NCI-H748 treated with DMSO at 0.1 percent for 48 hours (cell line): ENCODE results near the gene NCOA7.
"Not testable (repeated sequence)": the region's sequence is repeated elsewhere in the genome, so short reads cannot be mapped to it uniquely, and the experiment has no call there.

ENCODE experiments used
- DNase-seq: peaks from one replicate; lab custom pipeline; 2025; lab: John Stamatoyannopoulos, UW

Gene NCOA7

GRCh38 chr6:125869427-125869826 is 78.7 kb downstream of the NCOA7 start:
- no peak for DNase-seq

- peak; percentile 70 for DNase-seq
Measured at GRCh38 chr6:125871365-125871764, 80.6 kb downstream of the NCOA7 start.

- DNase-seq, result no peak
Measured at GRCh38 chr6:125872259-125872921, 81.6 kb downstream of the NCOA7 start.

- no peak for DNase-seq
Measured at GRCh38 chr6:125882243-125882642, 91.5 kb downstream of the NCOA7 start.

- peak; percentile 13 for DNase-seq
Measured at GRCh38 chr6:125884634-125885371, 94.0 kb downstream of the NCOA7 start.

GRCh38 chr6:125886021-125886420 is 95.3 kb downstream of the NCOA7 start:
- DNase-seq, result no peak

GRCh38 chr6:125886914-125887313 is 96.2 kb downstream of the NCOA7 start:
- no peak for DNase-seq

- DNase-seq, result no peak
Measured at GRCh38 chr6:125887372-125887771, 96.6 kb downstream of the NCOA7 start.

- no peak for DNase-seq
Measured at GRCh38 chr6:125888989-125889656, 98.4 kb downstream of the NCOA7 start.

- no peak for DNase-seq
Measured at GRCh38 chr6:125899726-125900182, 109.0 kb downstream of the NCOA7 start.

- DNase-seq, result no peak
Measured at GRCh38 chr6:125904871-125905270, 114.1 kb downstream of the NCOA7 start.

GRCh38 chr6:125906158-125906998 is 115.6 kb downstream of the NCOA7 start:
- DNase-seq, result no peak

GRCh38 chr6:125910527-125910926 is 119.8 kb downstream of the NCOA7 start:
- no peak for DNase-seq

- DNase-seq, result not testable (repeated sequence)
Measured at GRCh38 chr6:125911051-125911451, 120.3 kb downstream of the NCOA7 start.

GRCh38 chr6:125912430-125912829 is 121.7 kb downstream of the NCOA7 start:
- DNase-seq, result not testable (repeated sequence)

GRCh38 chr6:125913145-125913544 is 122.4 kb downstream of the NCOA7 start:
- DNase-seq, result no peak

- DNase-seq, result no peak
Measured at GRCh38 chr6:125913864-125914351, 123.1 kb downstream of the NCOA7 start.

GRCh38 chr6:125918230-125918629 is 127.5 kb downstream of the NCOA7 start:
- peak; percentile 51 for DNase-seq

- peak; percentile 53 for DNase-seq
Measured at GRCh38 chr6:125918681-125919566, 128.2 kb downstream of the NCOA7 start.

GRCh38 chr6:125919618-125920017 is 128.9 kb downstream of the NCOA7 start:
- DNase-seq, result no peak
